Measurements from ENCODE around the gene CATSPERZ.

- TF ChIP-seq CTCF (IDR thresholded peaks at IDR 0.05) (no peak), POLR2A (IDR thresholded peaks at IDR 0.05) (no peak)
Measured at GRCh38 chr11:64320556-64320955, 20.4 kb downstream of the CATSPERZ start.

Data from right lobe of liver (tissue), 4 donors.